Activated CD8-positive, alpha-beta T cell treated with anti-CD3 and anti-CD28 coated beads for 36 hours (primary cell): ENCODE results near the gene TMEM270. TPM values are rescaled to one million over a fixed set of nuclear protein-coding genes. Genes with fewer than 3 reads are reported as not detected.

Source experiments
- ATAC-seq: fragments of 200-7000 bp; cut with Tn5 transposase; one replicate; pipeline ENCODE4 v1.10.0; 2021; ENCODE audit warnings: mild to moderate bottlenecking, moderate library complexity
- CTCF ChIA-PET: fragments of 350-600 bp; sonication (Branson Sonifier 250); formaldehyde crosslinking; loops from one replicate; lab custom pipeline; 2021; ENCODE audit warnings: antibody characterized with exemption; lab: Charles Lee
- POLR2A ChIA-PET: fragments of 350-600 bp; sonication (Branson Sonifier 250); formaldehyde crosslinking; loops from one replicate; lab custom pipeline; 2021; ENCODE audit warnings: antibody characterized with exemption; lab: Charles Lee
- DNase-seq: peaks from one replicate; pipeline ENCODE4 v3.0.0-alpha.2; 2020
- H3K27ac Mint-ChIP-seq: one replicate; pipeline ENCODE4 v1.8.0; 2021; ENCODE audit warnings: mild to moderate bottlenecking, mixed read lengths
- H3K27me3 Mint-ChIP-seq: one replicate; pipeline ENCODE4 v1.8.0; 2021; ENCODE audit warnings: mixed read lengths
- H3K36me3 Mint-ChIP-seq: one replicate; pipeline ENCODE4 v1.8.0; 2021; ENCODE audit warnings: low read depth, mixed read lengths
- H3K4me1 Mint-ChIP-seq: one replicate; pipeline ENCODE4 v1.8.0; 2021; ENCODE audit warnings: low read depth, mixed read lengths
- H3K4me3 Mint-ChIP-seq: one replicate; pipeline ENCODE4 v1.8.0; 2021; ENCODE audit warnings: mild to moderate bottlenecking, moderate library complexity, mixed read lengths
- H3K9me3 Mint-ChIP-seq: one replicate; pipeline ENCODE4 v1.8.0; 2021; ENCODE audit warnings: mixed read lengths
- CTCF ChIP-seq: fragments of 200-600 bp; IDR thresholded peaks from one replicate; pipeline ENCODE4 v1.8.0; 2022; ENCODE audit warnings: antibody characterized with exemption, mild to moderate bottlenecking
- intact Hi-C: fragments of 100-400 bp; cut with micrococcal nuclease; formaldehyde crosslinking; loops from one replicate; pipeline ENCODE4 v1.10.0; 2022
- total RNA-seq, 2 experiments: library from RNA; stranded (reverse); gene quantifications; one replicate each; pipeline ENCODE4 v1.2.3, GENCODE V29; 2021

The TMEM270 gene
- total RNA-seq, 2 experiments from 2014 or later: not detected

- DNase-seq (no peak), ATAC-seq (no peak)
- Mint-ChIP-seq H3K9me3 (no peaks in the 10 kb centered on the region), H3K4me3 (no peak overlapping the region), H3K36me3 (no peaks in the 10 kb centered on the region), H3K27me3 (peaks cover 9% of the 10 kb centered on the region), H3K4me1 (peaks cover 10% of the 10 kb centered on the region), H3K27ac (no peak overlapping the region)
- TF ChIP-seq CTCF: no peak
- intact Hi-C loops: no loop called here
- ChIA-PET POLR2A (no interaction called here), CTCF (interaction anchor here (0.8 to 5.5 kb wide), 7 partner anchors 10 to 122 kb away, joined by 3 to 85 read pairs (median 5); partner anchors contain the start of gene METTL27)
Observed at GRCh38 chr7:73856941-73857340, 4.0 kb upstream of the TMEM270 start.

GRCh38 chr7:73858807-73859206, 2.2 kb upstream of the TMEM270 start:
- H3K4me1 Mint-ChIP-seq: peaks cover 6% of the 10 kb centered on the region
- no peaks in the 10 kb centered on the region for H3K9me3 Mint-ChIP-seq
- H3K36me3 Mint-ChIP-seq: no peaks in the 10 kb centered on the region
- TF ChIP-seq CTCF: no peak
- ChIA-PET CTCF (interaction anchor here (1.0 to 1.1 kb wide), 2 partner anchors 48 to 252 kb away, joined by 3 to 4 read pairs; no protein-coding TSS in a partner anchor), POLR2A (no interaction called here)
- ATAC-seq (peak; percentile 21), DNase-seq (no peak)
- no peak overlapping the region for H3K4me3 Mint-ChIP-seq
- no peak overlapping the region for H3K27ac Mint-ChIP-seq
- intact Hi-C loops: no loop called here
- peaks cover 7% of the 10 kb centered on the region for H3K27me3 Mint-ChIP-seq

- ChIA-PET CTCF (no interaction called here), POLR2A (no interaction called here)
- TF ChIP-seq CTCF: no peak
- peaks cover 3% of the 10 kb centered on the region for H3K27me3 Mint-ChIP-seq
- no peak overlapping the region for H3K4me3 Mint-ChIP-seq
- H3K27ac Mint-ChIP-seq: no peak overlapping the region
- DNase-seq: no peak
- H3K36me3 Mint-ChIP-seq: no peaks in the 10 kb centered on the region
- ATAC-seq: no peak
- H3K4me1 Mint-ChIP-seq: no peaks in the 10 kb centered on the region
- no peaks in the 10 kb centered on the region for H3K9me3 Mint-ChIP-seq
- intact Hi-C loops: loop anchor here (10.0 kb wide), 1 partner anchor 163 kb away; the partner anchor contains the start of gene ELN
Observed at GRCh38 chr7:73861305-73861704, 346 bp downstream of the TMEM270 start.

- Mint-ChIP-seq H3K27ac (no peak overlapping the region), H3K4me1 (no peaks in the 10 kb centered on the region), H3K36me3 (no peaks in the 10 kb centered on the region), H3K9me3 (no peaks in the 10 kb centered on the region), H3K4me3 (no peak overlapping the region), H3K27me3 (no peaks in the 10 kb centered on the region)
- POLR2A ChIA-PET: no interaction called here
- intact Hi-C loops: loop anchor here (10.0 kb wide), 1 partner anchor 160 kb away; the partner anchor contains the start of gene ELN
- ATAC-seq: no peak
- DNase-seq: no peak
- CTCF ChIA-PET: interaction anchor here (0.9 to 2.3 kb wide), 3 partner anchors 10 to 161 kb away, joined by 3 to 11 read pairs (median 4); no protein-coding TSS in a partner anchor
- no peak for TF ChIP-seq CTCF
Observed at GRCh38 chr7:73864981-73865711, 4.2 kb downstream of the TMEM270 start.
